Activated CD4-positive, alpha-beta T cell treated with anti-CD3 and anti-CD28 coated beads for 36 hours (primary cell): ENCODE measurements around the gene C1orf53. TPM values are rescaled to one million over a fixed set of nuclear protein-coding genes. Genes with fewer than 3 reads are reported as not detected.

Experiments used
- ATAC-seq: fragments of 200-7000 bp; cut with Tn5 transposase; one replicate; pipeline ENCODE4 v1.10.0; 2021; ENCODE audit warnings: mild to moderate bottlenecking, moderate library complexity
- CTCF ChIA-PET: fragments of 350-600 bp; sonication (Branson Sonifier 250); formaldehyde crosslinking; loops from one replicate; lab custom pipeline; 2021; ENCODE audit warnings: antibody characterized with exemption; lab: Charles Lee
- POLR2A ChIA-PET: fragments of 350-600 bp; sonication (Branson Sonifier 250); formaldehyde crosslinking; loops from one replicate; lab custom pipeline; 2021; ENCODE audit warnings: antibody characterized with exemption, inconsistent platforms; lab: Charles Lee
- DNase-seq: peaks from one replicate; pipeline ENCODE4 v3.0.0-alpha.2; 2020
- H3K27ac Mint-ChIP-seq: one replicate; pipeline ENCODE4 v1.8.0; 2021; ENCODE audit warnings: mixed read lengths
- H3K27me3 Mint-ChIP-seq: one replicate; pipeline ENCODE4 v1.8.0; 2021; ENCODE audit warnings: mixed read lengths
- H3K36me3 Mint-ChIP-seq: one replicate; pipeline ENCODE4 v1.8.0; 2021; ENCODE audit warnings: low read depth, mixed read lengths
- H3K4me1 Mint-ChIP-seq: one replicate; pipeline ENCODE4 v1.8.0; 2021; ENCODE audit warnings: mixed read lengths
- H3K4me3 Mint-ChIP-seq: one replicate; pipeline ENCODE4 v1.8.0; 2021; ENCODE audit warnings: mild to moderate bottlenecking, moderate library complexity, mixed read lengths
- H3K9me3 Mint-ChIP-seq: one replicate; pipeline ENCODE4 v1.8.0; 2021; ENCODE audit warnings: low read depth, mixed read lengths
- intact Hi-C, 2 experiments: fragments of 100-400 bp; cut with DNase I in 1 of 2; cut with micrococcal nuclease in 1 of 2; formaldehyde crosslinking; loops; one replicate each; pipeline versions ENCODE4 v1.14.2 to v1.15.1; 2022 to 2024; cut with DNase I, micrococcal nuclease
- total RNA-seq, 2 experiments: library from RNA; stranded (reverse); gene quantifications; one replicate each; pipeline ENCODE4 v1.2.3, GENCODE V29; 2021

C1orf53 gene
- total RNA-seq, 2 experiments from 2014 or later = 0.66 TPM; not detected in 1

DNA sequence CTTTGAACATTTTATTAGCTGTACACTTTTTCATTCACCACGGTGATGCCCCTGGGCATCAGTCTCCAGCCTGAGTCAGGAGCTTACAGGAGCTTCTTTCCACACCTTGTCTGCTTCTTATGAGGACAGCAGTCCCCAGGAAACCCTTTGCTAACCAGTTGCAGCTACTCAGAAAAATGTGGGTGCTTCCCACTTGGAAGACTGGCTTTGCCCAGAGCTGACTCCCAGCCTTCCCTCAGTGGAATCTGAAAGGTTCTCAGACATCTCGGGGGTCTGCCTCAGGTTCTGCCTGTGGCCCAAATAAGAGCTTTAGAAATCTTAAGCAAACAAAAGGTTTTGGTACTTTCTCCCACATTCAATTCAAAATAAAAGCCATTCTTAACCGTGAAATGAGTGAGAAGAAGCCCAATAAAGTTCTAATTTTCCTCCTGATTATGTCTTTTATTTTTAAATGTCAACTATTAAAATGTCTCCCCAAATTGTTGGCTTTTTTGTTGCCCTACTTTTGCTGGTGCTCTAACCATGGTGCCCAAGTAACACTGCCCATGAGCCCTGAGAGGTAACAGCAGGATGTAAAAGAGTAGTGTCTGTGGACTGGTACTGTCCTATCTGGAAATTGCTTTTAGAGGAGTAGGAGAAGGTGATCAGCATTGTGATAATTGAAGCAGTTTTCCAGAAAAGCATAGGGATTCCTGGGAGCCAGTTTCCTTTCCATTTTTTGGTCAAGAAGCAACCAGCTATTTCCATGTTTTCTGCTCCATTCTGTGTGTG is 5.6 kb downstream of the C1orf53 start:
- Mint-ChIP-seq H3K9me3 (no peaks in the 10 kb centered on the region), H3K4me3 (no peak overlapping the region), H3K4me1 (peaks cover 48% of the 10 kb centered on the region), H3K27ac (no peak overlapping the region), H3K36me3 (no peaks in the 10 kb centered on the region), H3K27me3 (peaks cover 78% of the 10 kb centered on the region)
- DNase-seq (no peak), ATAC-seq (no peak)
- ChIA-PET CTCF (interaction anchor here (0.7 to 3.7 kb wide), 8 partner anchors 8 to 395 kb away, joined by 3 to 16 read pairs (median 4); partner anchors contain the start of gene LHX9), POLR2A (no interaction called here)
- intact Hi-C loops = loop anchor here in 1 of 2 experiments (10.0 kb wide), 1 partner anchor 777 kb away; no protein-coding TSS in a partner anchor

DNA sequence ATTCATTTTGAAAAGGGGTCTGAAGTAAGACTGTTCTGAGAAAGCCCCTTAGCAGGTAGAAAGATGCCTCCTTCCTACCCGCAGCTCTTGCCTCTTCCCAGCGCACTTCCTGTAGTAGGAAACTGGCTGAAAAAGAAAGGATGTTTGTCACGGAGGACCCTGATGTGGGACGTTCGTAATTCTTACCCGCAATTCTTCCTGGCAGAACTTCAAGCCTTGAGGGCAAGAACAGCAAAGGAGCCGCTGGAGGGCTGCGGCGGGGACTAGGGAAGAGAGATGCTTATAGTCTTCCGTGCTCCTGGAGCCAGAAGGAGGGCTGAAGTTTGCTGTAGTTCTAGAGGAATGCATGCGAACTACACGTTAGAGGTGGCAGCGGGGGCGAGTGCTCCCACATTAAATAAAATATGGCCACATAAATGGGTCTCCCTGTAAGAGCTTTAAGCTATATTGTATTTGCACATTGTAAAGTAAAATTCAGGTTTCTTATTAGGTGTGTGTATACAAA is 6.3 kb downstream of the C1orf53 start:
- ChIA-PET CTCF (interaction anchor here (0.7 to 1.4 kb wide), 3 partner anchors 10 to 396 kb away, joined by 3 to 5 read pairs (median 5); no protein-coding TSS in a partner anchor), POLR2A (no interaction called here)
- DNase-seq (peak; percentile 25), ATAC-seq (no peak)
- Mint-ChIP-seq H3K36me3 (no peaks in the 10 kb centered on the region), H3K4me1 (peaks cover 47% of the 10 kb centered on the region), H3K27me3 (peaks cover 83% of the 10 kb centered on the region), H3K9me3 (no peaks in the 10 kb centered on the region), H3K4me3 (peak overlapping the region; percentile 36), H3K27ac (no peak overlapping the region)
- intact Hi-C loops = loop anchor here in 1 of 2 experiments (10.0 kb wide), 1 partner anchor 776 kb away; no protein-coding TSS in a partner anchor

DNA sequence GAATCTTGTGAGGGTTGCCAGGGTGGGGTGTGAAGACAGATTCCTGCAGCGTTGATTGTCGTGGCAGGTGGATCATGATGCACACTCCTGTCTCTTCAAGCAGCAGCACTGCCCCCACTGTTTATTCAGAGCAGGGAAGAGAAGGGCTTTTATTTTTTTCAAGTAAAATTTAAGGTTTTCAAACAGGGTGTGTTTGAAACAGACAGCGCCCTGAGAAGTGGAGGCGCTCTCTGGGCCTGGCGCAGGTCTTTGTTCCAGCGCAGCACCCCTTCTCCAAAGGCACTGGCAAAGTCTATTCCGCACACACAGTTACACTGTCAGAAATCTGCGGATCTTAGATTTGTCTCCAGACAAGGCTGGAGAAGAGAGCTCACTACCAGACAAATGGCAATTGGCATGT is 7.0 kb downstream of the C1orf53 start:
- DNase-seq (peak; percentile 7), ATAC-seq (no peak)
- Mint-ChIP-seq H3K4me3 (peak overlapping the region; percentile 36), H3K9me3 (no peaks in the 10 kb centered on the region), H3K4me1 (peaks cover 47% of the 10 kb centered on the region), H3K36me3 (no peaks in the 10 kb centered on the region), H3K27me3 (peaks cover 84% of the 10 kb centered on the region), H3K27ac (no peak overlapping the region)
- ChIA-PET CTCF (interaction anchor here (0.8 to 1.4 kb wide), 5 partner anchors 9 to 291 kb away, joined by 3 to 5 read pairs (median 5); no protein-coding TSS in a partner anchor), POLR2A (no interaction called here)
- intact Hi-C loops = loop anchor here in 1 of 2 experiments (10.0 kb wide), 1 partner anchor 775 kb away; no protein-coding TSS in a partner anchor

DNA sequence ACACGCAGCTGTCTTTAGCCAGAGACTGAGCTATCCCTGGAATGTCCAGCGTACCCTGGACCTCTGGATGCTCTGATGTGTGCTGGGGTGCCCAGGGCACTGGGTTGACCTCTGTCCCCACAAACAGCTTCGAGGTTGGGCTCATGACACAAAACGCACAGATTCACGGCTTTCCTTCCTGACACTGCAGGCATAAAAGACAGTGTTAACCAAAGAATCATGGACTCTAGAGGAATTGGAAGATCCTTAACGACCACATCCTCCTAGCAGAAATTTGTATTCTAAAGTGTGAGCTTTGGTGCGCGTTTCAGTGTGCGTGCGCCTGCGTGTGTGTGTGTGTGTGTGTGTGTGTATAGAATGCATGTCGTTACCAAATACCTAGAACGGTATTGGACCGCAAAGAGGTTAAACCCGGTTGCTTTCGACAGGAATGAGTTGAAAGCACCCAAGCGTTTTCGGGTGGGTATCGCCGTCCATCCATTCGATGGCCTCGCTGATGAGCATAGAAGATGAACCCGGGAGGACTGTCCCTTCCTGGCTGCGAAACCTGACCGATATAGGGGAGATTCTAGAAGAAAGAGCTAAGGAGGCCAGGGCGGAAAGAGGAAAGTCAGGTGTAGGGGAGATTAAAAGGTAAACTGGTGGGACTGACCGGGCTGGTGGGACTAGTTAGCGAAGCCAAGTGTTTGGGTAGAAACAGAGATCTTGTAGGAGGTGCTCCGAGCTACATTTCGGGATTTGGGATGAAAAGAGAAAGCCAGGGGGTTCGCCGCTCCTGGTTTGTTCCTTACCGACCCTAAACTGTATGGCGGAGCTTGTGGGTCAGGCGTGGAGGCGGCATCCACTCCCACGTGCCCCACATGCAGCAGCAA is 7.9 kb downstream of the C1orf53 start:
- intact Hi-C loops = loop anchor here (1.0 to 10.0 kb wide), 2 partner anchors 8 to 774 kb away; no protein-coding TSS in a partner anchor
- Mint-ChIP-seq H3K9me3 (no peaks in the 10 kb centered on the region), H3K4me3 (peak overlapping the region; percentile 40), H3K4me1 (peaks cover 48% of the 10 kb centered on the region), H3K27me3 (peaks cover 86% of the 10 kb centered on the region), H3K36me3 (no peaks in the 10 kb centered on the region), H3K27ac (no peak overlapping the region)
- no peak for ATAC-seq
- peak; percentile 39 for DNase-seq
- CTCF ChIA-PET = interaction anchor here (0.7 to 1.4 kb wide), 9 partner anchors 8 to 660 kb away, joined by 3 to 5 read pairs (median 3); no protein-coding TSS in a partner anchor
- POLR2A ChIA-PET = no interaction called here

DNA sequence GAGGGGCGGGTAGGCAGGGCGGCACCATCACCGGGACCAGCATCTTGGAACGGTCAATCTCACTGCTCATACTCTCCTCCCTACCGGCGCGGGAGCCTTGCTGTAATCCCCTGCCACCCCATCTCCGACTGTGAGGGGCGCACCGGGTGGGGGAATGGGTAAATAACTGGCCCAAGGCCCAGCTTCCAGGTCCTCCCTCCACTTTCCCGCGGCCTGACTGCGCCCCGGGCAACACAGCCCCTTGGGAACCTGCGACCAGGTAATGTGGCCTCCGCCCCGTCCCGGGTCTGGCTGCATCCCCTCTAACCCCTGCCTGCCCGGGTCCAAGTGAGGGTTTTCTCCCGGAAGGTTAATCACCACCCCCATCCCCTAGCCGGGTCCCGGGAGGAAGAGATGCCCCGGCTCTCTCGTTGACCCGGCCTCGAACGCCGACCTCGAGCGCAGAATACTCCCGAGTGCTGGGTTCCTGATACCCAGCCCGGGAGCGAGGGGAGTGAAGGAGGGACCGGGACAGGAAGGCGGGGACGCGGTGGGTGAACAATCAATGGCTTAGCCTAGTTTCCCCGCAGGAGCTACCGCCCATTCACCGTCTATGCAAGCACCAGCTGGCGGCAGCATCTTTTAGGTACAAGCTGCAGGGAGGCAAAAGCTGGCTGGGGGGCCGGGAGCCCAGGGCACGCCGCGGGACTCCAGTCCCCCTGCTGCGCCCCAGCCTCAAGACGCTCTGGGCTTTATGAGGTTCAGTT is 8.9 kb downstream of the C1orf53 start:
- H3K4me1 Mint-ChIP-seq = peaks cover 56% of the 10 kb centered on the region
- peak overlapping the region; percentile 71 for H3K4me3 Mint-ChIP-seq
- H3K27ac Mint-ChIP-seq = no peak overlapping the region
- no peaks in the 10 kb centered on the region for H3K9me3 Mint-ChIP-seq
- POLR2A ChIA-PET = no interaction called here
- peaks cover 87% of the 10 kb centered on the region for H3K27me3 Mint-ChIP-seq
- intact Hi-C loops = loop anchor here in 1 of 2 experiments (10.0 kb wide), 1 partner anchor 774 kb away; no protein-coding TSS in a partner anchor
- peak; percentile 20 for ATAC-seq
- CTCF ChIA-PET = interaction anchor here (1.0 to 1.3 kb wide), 2 partner anchors 13 to 23 kb away, joined by 3 read pairs; no protein-coding TSS in a partner anchor
- DNase-seq = peak; percentile 52
- H3K36me3 Mint-ChIP-seq = no peaks in the 10 kb centered on the region

DNA sequence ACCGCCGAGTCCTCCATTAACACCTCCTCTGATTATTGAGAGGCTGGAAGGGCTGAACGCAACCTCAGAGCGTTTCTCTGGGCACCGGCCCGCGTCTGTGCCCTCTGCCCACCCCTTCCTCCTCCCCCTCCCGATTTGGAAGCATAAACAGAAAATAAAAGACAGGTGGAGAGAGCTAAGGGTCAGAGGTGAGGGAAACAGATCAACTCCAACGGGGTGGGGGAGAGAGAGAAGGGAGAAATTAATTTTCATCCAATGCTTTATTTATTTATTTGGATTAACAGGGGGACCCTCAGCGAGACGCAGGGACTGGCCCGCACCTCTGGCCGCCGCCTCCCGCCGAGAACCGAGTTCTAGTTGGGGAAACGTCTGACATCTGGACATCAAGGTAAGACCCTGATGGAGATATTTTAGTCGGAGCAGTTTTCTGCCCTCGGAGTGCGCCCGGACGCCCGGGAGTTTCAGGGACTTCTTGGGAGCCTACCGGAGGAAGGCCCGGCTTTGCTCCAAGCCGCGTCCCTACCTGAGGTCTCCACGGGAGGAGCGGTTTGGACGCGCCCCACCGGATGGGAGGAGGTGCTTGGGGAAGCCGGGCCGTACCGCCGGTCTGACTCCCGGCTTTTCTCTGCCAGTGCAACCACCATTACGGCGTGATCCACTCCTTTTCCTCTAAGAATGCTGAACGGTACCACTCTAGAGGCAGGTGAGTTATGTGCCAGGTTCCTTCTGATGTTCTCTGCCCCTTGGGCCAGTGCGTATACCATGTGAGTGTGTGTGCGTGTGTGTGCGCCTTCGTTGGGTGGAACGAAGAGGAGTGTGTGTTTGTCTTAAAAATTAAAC is 9.6 kb downstream of the C1orf53 start:
- CTCF ChIA-PET = interaction anchor here (0.7 to 1.3 kb wide), 4 partner anchors 8 to 386 kb away, joined by 3 to 5 read pairs (median 4); no protein-coding TSS in a partner anchor
- peak overlapping the region; percentile 71 for H3K4me3 Mint-ChIP-seq
- H3K36me3 Mint-ChIP-seq = no peaks in the 10 kb centered on the region
- peaks cover 64% of the 10 kb centered on the region for H3K4me1 Mint-ChIP-seq
- peaks cover 90% of the 10 kb centered on the region for H3K27me3 Mint-ChIP-seq
- no peaks in the 10 kb centered on the region for H3K9me3 Mint-ChIP-seq
- intact Hi-C loops = loop anchor here in 1 of 2 experiments (10.0 kb wide), 1 partner anchor 773 kb away; no protein-coding TSS in a partner anchor
- peak overlapping the region; percentile 19 for H3K27ac Mint-ChIP-seq
- peak; percentile 34 for DNase-seq
- POLR2A ChIA-PET = no interaction called here
- peak; percentile 20 for ATAC-seq

DNA sequence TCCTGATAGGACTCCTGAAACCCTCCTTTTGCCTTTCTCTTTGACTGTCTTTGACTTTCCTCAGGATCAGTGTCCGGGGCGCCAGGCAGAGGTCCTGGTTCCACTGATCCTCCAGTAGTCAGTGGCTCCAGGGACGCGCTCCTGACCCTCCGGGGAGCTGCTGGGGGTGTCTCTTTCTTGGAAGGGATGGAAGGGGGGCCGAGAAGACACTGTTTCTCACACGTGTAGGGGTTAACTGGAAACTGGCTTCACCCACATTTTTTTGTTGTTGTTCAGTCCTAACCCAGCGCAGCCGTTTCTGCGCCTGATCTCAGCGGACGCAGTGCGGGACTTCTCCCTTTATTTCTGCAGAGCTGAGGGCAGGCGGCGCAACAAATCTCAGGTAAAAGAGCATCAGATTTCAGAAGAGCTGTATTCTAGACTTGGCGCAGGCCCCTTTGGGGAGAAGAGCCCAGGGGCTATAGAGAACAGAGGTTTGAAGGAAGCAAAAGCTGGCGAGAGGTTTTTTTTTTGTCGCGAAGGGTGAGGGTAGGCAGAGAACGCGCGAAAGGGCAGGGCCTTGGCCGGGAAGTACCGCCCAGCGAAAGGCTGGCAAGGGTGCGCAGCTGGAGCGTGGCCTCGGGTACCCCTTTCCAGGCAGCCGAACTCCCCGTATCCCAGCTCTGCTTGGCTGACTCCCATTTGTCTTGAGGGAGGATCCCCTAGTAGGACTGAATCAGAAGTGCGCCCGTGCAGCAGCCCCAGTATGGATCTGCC is 10.5 kb downstream of the C1orf53 start:
- no peaks in the 10 kb centered on the region for H3K9me3 Mint-ChIP-seq
- ChIA-PET CTCF (interaction anchor here (0.7 to 1.3 kb wide), 3 partner anchors 9 to 386 kb away, joined by 3 to 5 read pairs (median 4); no protein-coding TSS in a partner anchor), POLR2A (no interaction called here)
- DNase-seq = peak; percentile 37
- H3K27ac Mint-ChIP-seq = no peak overlapping the region
- intact Hi-C loops = loop anchor here in 1 of 2 experiments (10.0 kb wide), 1 partner anchor 772 kb away; no protein-coding TSS in a partner anchor
- H3K36me3 Mint-ChIP-seq = no peaks in the 10 kb centered on the region
- H3K4me1 Mint-ChIP-seq = peaks cover 71% of the 10 kb centered on the region
- H3K4me3 Mint-ChIP-seq = peak overlapping the region; percentile 71
- peaks cover 92% of the 10 kb centered on the region for H3K27me3 Mint-ChIP-seq
- no peak for ATAC-seq

DNA sequence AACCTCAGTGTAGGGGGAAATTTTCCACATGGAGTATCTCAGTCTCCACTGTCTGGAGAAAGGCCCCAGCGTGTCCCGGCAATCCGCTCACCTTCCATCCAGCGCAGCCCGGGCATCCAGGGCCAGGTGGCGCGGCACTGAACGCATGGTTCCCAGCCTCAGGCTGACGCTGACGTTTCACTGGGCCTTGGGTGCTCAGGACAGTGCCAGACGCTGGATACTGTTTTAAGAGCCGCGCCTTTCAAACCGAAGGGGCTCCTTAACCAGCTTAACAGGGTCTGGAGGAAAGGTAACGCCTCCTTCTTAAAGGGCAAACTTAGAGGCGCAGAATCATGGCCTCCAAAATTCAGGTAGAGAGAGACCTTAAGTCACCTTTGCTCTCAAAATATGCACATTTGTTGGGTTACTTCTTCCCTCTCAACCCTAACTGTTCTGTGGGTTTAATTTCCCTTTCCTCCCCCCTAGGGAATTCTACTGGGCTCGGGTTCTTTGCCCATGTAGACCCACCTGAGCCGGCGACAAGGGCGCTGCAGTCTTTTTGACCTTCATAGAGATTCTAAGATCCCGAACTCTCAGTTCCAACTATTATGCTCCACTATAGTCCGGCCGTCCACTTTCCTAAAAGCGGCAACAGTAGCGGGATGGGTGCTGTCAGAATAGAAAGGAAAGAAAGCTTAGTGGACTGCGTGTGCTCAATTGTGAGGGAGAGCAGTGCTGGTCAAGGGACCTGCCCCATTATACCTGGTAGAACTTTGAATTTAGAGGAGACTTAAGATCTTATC is 11.3 kb downstream of the C1orf53 start:
- POLR2A ChIA-PET = interaction anchor here (1.0 kb wide), 1 partner anchor 11 kb away, joined by 4 read pairs; the partner anchor contains the start of gene C1orf53
- DNase-seq (no peak), ATAC-seq (no peak)
- intact Hi-C loops = loop anchor here in 1 of 2 experiments (10.0 kb wide), 1 partner anchor 771 kb away; no protein-coding TSS in a partner anchor
- Mint-ChIP-seq H3K4me3 (peak overlapping the region; percentile 71), H3K4me1 (peaks cover 72% of the 10 kb centered on the region), H3K36me3 (no peaks in the 10 kb centered on the region), H3K9me3 (no peaks in the 10 kb centered on the region), H3K27me3 (peaks cover 93% of the 10 kb centered on the region), H3K27ac (no peak overlapping the region)
- CTCF ChIA-PET = interaction anchor here (0.6 to 1.3 kb wide), 3 partner anchors 9 to 387 kb away, joined by 3 to 4 read pairs (median 3); no protein-coding TSS in a partner anchor
